DOHH2 (cell line): ENCODE results near the gene RIT2.

ENCODE experiments used
- CTCF ChIP-seq: fragments of 200-600 bp; sonication (generic); IDR thresholded peaks from one replicate; pipeline ENCODE4 v1.5.1; 2014; ENCODE audit warnings: antibody characterized with exemption, mild to moderate bottlenecking, low read depth, low read length; ENCODE audit not compliant: poor library complexity, severe bottlenecking
- EZH2phosphoT487 ChIP-seq: fragments of 200-600 bp; sonication (generic); IDR thresholded peaks from 2 replicates; pipeline ENCODE4 v1.6.1; 2017; ENCODE audit warnings: borderline replicate concordance, mild to moderate bottlenecking, antibody characterized with exemption, low read length, moderate library complexity, mixed read lengths

GRCh38 chr18:42782929-42783328, 332.6 kb downstream of the RIT2 start:
- TF ChIP-seq CTCF = no peak
- no peak for TF ChIP-seq EZH2phosphoT487
